DND-41 (cell line): ENCODE measurements around the gene TMEM39B.

Experiments
- CTCF ChIP-seq: IDR thresholded peaks from 2 replicates; pipeline ENCODE4 v1.5.1; 2012; ENCODE audit warnings: borderline replicate concordance, low read length, moderate library complexity, mild to moderate bottlenecking; ENCODE audit not compliant: poor library complexity, severe bottlenecking; ENCODE audit errors: extremely low read depth
- EZH2 ChIP-seq: IDR thresholded peaks from 3 replicates; pipeline ENCODE4 v1.6.1; 2012; ENCODE audit warnings: borderline replicate concordance, low read depth, mild to moderate bottlenecking, moderate library complexity, low read length, inconsistent platforms; ENCODE audit not compliant: severe bottlenecking

GRCh38 chr1:32116531-32116930, 43.8 kb downstream of the TMEM39B start:
- TF ChIP-seq CTCF (no peak), EZH2 (no peak)
